ENCODE data around the gene GRIP1.

The GRIP1 gene

GRCh38 chr12:66662179-66662578 lies 16.7 kb downstream of the GRIP1 start:
- Histone ChIP-seq H2AFZ (ENCODE audit: low read depth, low read length, severe bottlenecking) (no peak overlapping the region), H3K9me2 (replicated peaks; ENCODE audit: insufficient read depth, low read length) (no peaks in the 10 kb centered on the region), H3K27me3 (ENCODE audit: low read length) (no peaks in the 10 kb centered on the region), H3K79me2 (ENCODE audit: insufficient read depth, low read length) (no peaks in the 10 kb centered on the region), H3K4me3 (ENCODE audit: insufficient read depth, low read length, poor library complexity, severe bottlenecking) (no peak overlapping the region), H3K27ac (ENCODE audit: low read depth, low read length) (no peak overlapping the region), H3K36me3 (ENCODE audit: low read length) (no peaks in the 10 kb centered on the region), H3K9ac (ENCODE audit: low read length) (no peak overlapping the region), H3K4me2 (ENCODE audit: low read depth, low read length, poor library complexity, severe bottlenecking) (no peak overlapping the region), H4K20me1 (ENCODE audit: low read depth, low read length) (no peaks in the 10 kb centered on the region), H3K9me3 (ENCODE audit: insufficient read depth, low read length) (no peaks in the 10 kb centered on the region), H3F3A (ENCODE audit: insufficient read depth) (no peaks in the 10 kb centered on the region)
- no peak for TF ChIP-seq EZH2phosphoT487 (conservative IDR thresholded peaks at IDR 0.05; ENCODE audit: low read length)
- no peak for TF ChIP-seq CTCF (IDR thresholded peaks at IDR 0.05; ENCODE audit: insufficient read depth, low read length, poor library complexity, severe bottlenecking)

GRCh38 chr12:66661357-66661756 lies 17.5 kb downstream of the GRIP1 start:
- no peak overlapping the region for H3K4me3 ChIP-seq (ENCODE audit: insufficient read depth, low read length, poor library complexity, severe bottlenecking)
- H2AFZ ChIP-seq (ENCODE audit: low read depth, low read length, severe bottlenecking) = no peak overlapping the region
- no peaks in the 10 kb centered on the region for H4K20me1 ChIP-seq (ENCODE audit: low read depth, low read length)
- H3K79me2 ChIP-seq (ENCODE audit: insufficient read depth, low read length) = no peaks in the 10 kb centered on the region
- TF ChIP-seq EZH2phosphoT487 (conservative IDR thresholded peaks at IDR 0.05; ENCODE audit: low read length) (no peak), CTCF (IDR thresholded peaks at IDR 0.05; ENCODE audit: insufficient read depth, low read length, poor library complexity, severe bottlenecking) (no peak)
- no peak overlapping the region for H3K27ac ChIP-seq (ENCODE audit: low read depth, low read length)
- H3K9me3 ChIP-seq (ENCODE audit: insufficient read depth, low read length) = no peaks in the 10 kb centered on the region
- H3K27me3 ChIP-seq (ENCODE audit: low read length) = no peaks in the 10 kb centered on the region
- H3K36me3 ChIP-seq (ENCODE audit: low read length) = no peaks in the 10 kb centered on the region
- H3K4me2 ChIP-seq (ENCODE audit: low read depth, low read length, poor library complexity, severe bottlenecking) = no peak overlapping the region
- no peaks in the 10 kb centered on the region for H3K9me2 ChIP-seq (replicated peaks; ENCODE audit: insufficient read depth, low read length)
- no peak overlapping the region for H3K9ac ChIP-seq (ENCODE audit: low read length)
- no peaks in the 10 kb centered on the region for H3F3A ChIP-seq (ENCODE audit: insufficient read depth)

- Histone ChIP-seq H3K27ac (ENCODE audit: low read depth, low read length) (no peak overlapping the region), H3K4me2 (ENCODE audit: low read depth, low read length, poor library complexity, severe bottlenecking) (no peak overlapping the region), H3K79me2 (ENCODE audit: insufficient read depth, low read length) (no peaks in the 10 kb centered on the region), H2AFZ (ENCODE audit: low read depth, low read length, severe bottlenecking) (no peak overlapping the region), H3K36me3 (ENCODE audit: low read length) (no peaks in the 10 kb centered on the region), H4K20me1 (ENCODE audit: low read depth, low read length) (no peaks in the 10 kb centered on the region), H3K9ac (ENCODE audit: low read length) (no peak overlapping the region), H3K27me3 (ENCODE audit: low read length) (no peaks in the 10 kb centered on the region), H3F3A (ENCODE audit: insufficient read depth) (no peaks in the 10 kb centered on the region), H3K9me2 (replicated peaks; ENCODE audit: insufficient read depth, low read length) (no peaks in the 10 kb centered on the region), H3K9me3 (ENCODE audit: insufficient read depth, low read length) (no peaks in the 10 kb centered on the region), H3K4me3 (ENCODE audit: insufficient read depth, low read length, poor library complexity, severe bottlenecking) (no peak overlapping the region)
- no peak for TF ChIP-seq CTCF (IDR thresholded peaks at IDR 0.05; ENCODE audit: insufficient read depth, low read length, poor library complexity, severe bottlenecking)
Measured at GRCh38 chr12:66653796-66654195, 25.1 kb downstream of the GRIP1 start.

Measured in SU-DHL-6 (cell line).